T follicular helper cell (primary cell): ENCODE data around the gene ABCC6.
"Not testable (repeated sequence)": the region's sequence is repeated elsewhere in the genome, so short reads cannot be mapped to it uniquely, and the experiment has no call there.

Experiments used
- DNase-seq: peaks from one replicate; pipeline ENCODE4 v3.0.0-alpha.2; 2020; ENCODE audit warnings: low read depth

The ABCC6 gene

GRCh38 chr16:16112450-16113053 is 110.7 kb downstream of the ABCC6 start:
- no peak for DNase-seq

DNA sequence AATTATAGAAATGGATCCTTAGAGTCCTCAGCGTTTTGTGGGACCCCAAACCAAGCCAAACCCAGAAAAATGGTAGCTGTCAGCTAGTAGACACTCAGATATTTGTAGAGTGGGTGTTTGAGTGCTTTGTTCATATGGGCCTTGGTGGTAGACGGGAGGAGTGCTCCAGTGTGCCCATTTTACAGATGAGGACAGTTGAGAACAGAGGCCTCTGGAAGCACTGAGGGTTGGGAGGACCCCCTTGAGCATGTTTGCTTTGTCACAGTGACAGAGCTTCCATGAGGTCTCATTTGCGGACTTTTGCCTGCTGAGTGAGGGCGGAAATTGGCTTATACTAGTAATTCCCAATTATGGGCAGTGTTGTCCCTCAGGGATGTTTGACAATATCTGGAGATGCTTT is 111.7 kb downstream of the ABCC6 start:
- no peak for DNase-seq

- DNase-seq = no peak
Observed at GRCh38 chr16:16110111-16110490, 113.2 kb downstream of the ABCC6 start.

DNA sequence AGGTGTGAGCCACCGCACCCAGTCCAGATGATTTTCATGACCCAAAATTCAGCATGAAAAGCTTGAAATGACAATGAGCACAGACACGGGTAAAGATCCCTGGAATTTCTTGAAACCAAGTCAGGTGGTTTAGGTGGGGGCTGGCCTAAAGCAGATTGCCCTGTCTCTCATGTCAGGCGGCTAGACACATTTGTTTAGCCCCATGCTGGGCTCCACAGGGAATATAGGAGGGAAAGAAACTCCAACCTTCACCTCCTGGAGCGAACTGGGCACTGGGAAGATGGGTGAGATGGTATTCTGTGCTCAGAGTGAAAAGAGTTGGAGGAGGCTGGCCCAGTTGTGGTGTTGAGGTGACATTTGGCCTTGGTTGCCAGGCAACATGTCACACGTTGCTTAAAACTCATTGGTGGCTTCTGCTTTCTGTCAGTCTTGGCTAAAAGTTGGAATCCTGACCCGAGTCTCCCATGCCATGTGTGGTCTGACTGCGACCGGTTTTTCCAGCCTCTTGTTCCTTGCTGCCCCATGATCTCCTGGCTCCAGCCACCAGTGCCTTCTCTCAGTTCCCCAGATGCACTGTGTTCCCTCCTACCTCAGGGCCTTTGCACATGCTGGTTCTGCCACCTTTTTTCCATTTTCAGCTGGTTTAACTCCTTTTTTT is 113.7 kb downstream of the ABCC6 start:
- no peak for DNase-seq

- no peak for DNase-seq
Observed at GRCh38 chr16:16108759-16109158, 114.5 kb downstream of the ABCC6 start.

- DNase-seq = no peak
Observed at GRCh38 chr16:16107839-16108238, 115.5 kb downstream of the ABCC6 start.

DNA sequence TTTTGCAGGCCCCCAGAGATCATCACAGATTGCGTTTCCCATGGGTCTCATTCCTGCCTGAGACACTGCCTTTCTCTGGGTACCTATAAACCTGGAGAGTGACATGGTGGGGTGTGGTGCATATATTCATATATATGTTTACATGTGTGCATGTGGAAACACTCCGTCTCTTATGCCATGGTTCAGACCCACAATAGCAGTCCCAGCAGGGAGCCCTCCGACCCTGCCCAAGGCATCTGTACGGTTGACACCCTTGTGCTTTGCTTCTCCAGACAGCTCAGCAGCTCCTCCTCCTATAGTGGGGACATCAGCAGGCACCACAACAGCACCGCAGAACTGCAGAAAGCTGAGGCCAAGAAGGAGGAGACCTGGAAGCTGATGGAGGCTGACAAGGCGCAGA is 116.8 kb downstream of the ABCC6 start:
- DNase-seq = no peak

- no peak for DNase-seq
Observed at GRCh38 chr16:16105646-16106045, 117.6 kb downstream of the ABCC6 start.

GRCh38 chr16:16104804-16105141 is 118.5 kb downstream of the ABCC6 start:
- not testable (repeated sequence) for DNase-seq

DNA sequence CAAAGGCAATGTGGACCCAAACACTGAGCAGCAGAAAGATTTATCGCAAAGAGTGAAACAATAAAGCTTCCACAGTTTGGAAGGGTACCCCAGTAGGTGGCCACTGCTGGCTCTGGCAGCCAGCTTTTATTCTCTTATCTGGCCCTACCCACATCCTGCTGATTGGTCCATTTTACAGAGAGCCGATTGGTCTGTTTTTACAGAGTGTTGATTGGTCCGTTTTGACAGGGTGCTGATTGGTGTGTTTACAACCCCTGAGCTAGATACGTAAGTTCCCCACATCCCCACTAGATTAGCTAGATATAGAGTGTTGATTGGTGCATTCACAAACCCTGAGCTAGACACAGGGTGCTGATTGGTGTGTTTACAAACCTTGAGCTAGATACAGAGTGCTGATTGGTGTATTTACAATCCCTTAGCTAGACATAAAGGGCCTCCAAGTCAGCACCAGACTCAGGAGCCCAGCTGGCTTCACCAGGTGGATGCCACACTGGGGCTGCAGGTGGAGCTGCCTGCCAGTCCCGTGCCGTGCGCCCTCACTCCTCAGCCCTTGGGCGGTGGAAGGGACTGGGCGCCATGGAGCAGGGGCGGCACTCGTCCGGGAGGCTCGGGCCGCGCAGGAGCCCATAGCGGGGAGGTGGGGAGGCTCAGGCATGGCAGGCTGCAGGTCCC is 119.0 kb downstream of the ABCC6 start:
- not testable (repeated sequence) for DNase-seq

- DNase-seq = no peak
Observed at GRCh38 chr16:16102738-16103137, 120.6 kb downstream of the ABCC6 start.

DNA sequence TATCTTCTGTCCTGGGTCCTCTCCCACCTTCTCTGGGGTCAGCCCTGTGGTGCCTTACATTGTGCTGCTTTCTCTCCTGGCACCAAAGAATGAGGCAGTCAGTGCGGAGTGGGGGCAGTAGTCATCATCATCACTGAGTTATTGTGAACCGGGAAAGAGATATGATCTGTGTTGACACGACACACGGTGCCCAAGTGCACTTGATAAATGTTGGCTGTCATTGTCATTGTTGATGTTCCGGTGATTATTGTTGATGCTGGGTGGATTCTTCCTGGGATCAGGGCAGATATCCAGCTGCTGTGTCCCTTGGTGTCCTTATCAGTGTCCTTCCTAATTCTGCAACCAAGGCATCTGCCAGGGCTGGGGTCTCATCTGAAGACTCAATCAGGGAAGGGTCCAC is 121.7 kb downstream of the ABCC6 start:
- DNase-seq = no peak

- no peak for DNase-seq
Observed at GRCh38 chr16:16100631-16101030, 122.7 kb downstream of the ABCC6 start.

DNA sequence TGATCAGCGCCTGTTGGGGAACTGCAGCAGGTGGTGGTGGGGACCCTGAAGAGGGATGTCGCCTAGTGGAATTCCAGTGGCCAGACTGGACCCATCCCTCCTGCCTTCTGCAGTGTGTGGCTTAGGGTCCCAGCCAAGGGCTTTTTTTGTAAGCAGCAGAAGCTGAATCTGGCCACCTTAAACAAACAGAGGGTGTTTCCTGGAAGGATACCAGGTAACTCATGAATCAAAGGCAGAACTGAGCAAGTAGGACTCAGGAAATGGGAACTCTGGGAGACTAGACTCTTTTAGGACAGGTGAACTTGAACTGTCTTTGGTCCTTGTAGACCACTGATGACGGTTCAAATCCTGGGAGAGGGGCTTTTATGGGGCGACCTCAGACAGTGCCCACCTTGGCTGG is 124.0 kb downstream of the ABCC6 start:
- DNase-seq = no peak
